ENCODE results near the gene AHDC1.

DNA sequence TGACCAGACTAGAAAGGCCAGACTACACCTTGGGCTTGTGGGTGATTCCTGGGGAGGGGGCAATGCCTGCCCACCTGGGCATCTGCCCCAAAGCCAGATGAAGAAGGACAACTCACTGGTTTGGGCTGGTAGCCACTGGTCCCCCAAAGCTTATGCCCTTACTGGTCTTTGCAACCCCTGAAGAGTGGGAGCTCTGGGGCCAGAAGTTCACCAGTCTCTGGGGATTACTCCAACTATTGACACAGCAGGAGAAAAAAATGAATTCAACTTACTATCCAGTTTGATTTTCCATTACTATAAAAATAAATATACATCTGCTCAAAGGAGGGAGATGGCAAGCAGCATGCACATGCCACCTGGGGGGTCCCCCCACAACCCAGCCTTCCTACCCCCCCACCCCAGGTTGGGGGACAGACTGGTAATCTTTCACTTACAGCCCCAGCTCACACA, 2.6 kb downstream of the AHDC1 start:
- TF ChIP-seq CTCF (IDR thresholded peaks at IDR 0.05) (no peak), POLR2A (IDR thresholded peaks at IDR 0.05) (no peak)

All from sigmoid colon (tissue), 3 donors.